Gastrocnemius medialis (tissue), 4 donors: ENCODE data around the gene TLE4.

Experiments used
- POLR2A ChIP-seq, 2 donors: fragments of 450-650 bp; IDR thresholded peaks; one replicate each; pipeline ENCODE4 v1.6.1; 2017; ENCODE audit warnings: antibody characterized with exemption in 2 of 2, mild to moderate bottlenecking in 2 of 2, moderate library complexity in 2 of 2
- TF ChIP-seq, protein P1 (sequence below), 5 experiments: fragments of 450-650 bp in 3 of 5; fragments of 200-600 bp in 2 of 5; sonication (generic) in 2 of 5; IDR thresholded peaks in 4 of 5; conservative IDR thresholded peaks in 1 of 5; 1 replicate in 4 of 5; 2 replicates in 1 of 5; pipeline ENCODE4 v1.5.1; 2016 to 2019; ENCODE audit warnings: antibody characterized with exemption in 5 of 5, mild to moderate bottlenecking in 3 of 5, moderate library complexity in 3 of 5

DNA sequence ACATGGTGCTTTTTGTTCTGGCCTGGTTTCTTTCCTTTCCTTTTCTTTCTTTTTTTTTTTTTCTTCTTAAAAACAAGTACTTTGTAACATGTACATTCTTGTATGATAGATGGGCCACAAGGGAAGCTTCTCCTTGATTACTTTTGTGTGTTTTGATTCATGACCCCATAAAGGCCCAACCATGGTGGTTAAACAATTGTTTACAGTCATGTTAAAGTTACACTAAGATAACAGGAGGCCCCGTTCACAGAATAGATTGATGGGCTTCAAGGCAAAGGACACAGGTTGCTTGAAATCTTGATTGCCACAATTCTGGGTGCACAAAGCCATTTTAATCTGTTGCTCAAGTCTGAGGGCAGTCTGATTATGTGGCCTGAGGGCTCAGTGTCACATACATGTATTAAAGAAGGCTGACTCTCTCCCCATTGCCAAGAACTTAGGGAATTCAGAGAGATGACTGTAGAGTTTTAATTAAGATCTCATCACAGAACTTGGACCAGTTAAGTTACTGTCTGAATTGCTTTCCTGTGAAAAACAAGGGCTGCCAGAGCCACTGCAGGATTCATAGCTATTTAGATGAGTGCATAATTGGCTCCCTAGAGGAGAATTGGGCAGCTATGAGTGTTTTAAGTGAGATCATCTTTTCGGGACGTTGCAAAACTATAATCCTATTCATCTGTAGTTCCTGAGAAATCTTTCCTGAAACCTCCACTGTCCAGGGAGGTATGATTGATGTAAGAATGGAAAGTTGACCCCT, 163.4 kb downstream of the TLE4 start:
- TF ChIP-seq, protein P1, sequence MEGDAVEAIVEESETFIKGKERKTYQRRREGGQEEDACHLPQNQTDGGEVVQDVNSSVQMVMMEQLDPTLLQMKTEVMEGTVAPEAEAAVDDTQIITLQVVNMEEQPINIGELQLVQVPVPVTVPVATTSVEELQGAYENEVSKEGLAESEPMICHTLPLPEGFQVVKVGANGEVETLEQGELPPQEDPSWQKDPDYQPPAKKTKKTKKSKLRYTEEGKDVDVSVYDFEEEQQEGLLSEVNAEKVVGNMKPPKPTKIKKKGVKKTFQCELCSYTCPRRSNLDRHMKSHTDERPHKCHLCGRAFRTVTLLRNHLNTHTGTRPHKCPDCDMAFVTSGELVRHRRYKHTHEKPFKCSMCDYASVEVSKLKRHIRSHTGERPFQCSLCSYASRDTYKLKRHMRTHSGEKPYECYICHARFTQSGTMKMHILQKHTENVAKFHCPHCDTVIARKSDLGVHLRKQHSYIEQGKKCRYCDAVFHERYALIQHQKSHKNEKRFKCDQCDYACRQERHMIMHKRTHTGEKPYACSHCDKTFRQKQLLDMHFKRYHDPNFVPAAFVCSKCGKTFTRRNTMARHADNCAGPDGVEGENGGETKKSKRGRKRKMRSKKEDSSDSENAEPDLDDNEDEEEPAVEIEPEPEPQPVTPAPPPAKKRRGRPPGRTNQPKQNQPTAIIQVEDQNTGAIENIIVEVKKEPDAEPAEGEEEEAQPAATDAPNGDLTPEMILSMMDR (IDR thresholded peaks at IDR 0.05 in 4 of 5, conservative IDR thresholded peaks at IDR 0.05 in 1 of 5): no peak
- TF ChIP-seq POLR2A (IDR thresholded peaks at IDR 0.05): no peak
